Neural progenitor cell (in vitro differentiated cells): ENCODE data around the gene MAD2L2.

ENCODE experiments used
- CTCF ChIP-seq: fragments of 200-600 bp; sonication (generic); IDR thresholded peaks from 2 replicates; pipeline ENCODE4 v1.5.1; 2017; ENCODE audit warnings: antibody characterized with exemption, mild to moderate bottlenecking
- EZH2 ChIP-seq: fragments of 200-600 bp; sonication (generic); IDR thresholded peaks from 2 replicates; pipeline ENCODE4 v1.6.1; 2017; ENCODE audit warnings: antibody characterized with exemption, mild to moderate bottlenecking, moderate library complexity
- EZH2phosphoT487 ChIP-seq: fragments of 200-600 bp; sonication (generic); IDR thresholded peaks from 2 replicates; pipeline ENCODE4 v1.6.1; 2017; ENCODE audit warnings: antibody characterized with exemption

GRCh38 chr1:11654137-11654938, 26.6 kb downstream of the MAD2L2 start, which contains the start of the genes FBXO2 and FBXO44:
- TF ChIP-seq EZH2phosphoT487 (no peak), CTCF (no peak), EZH2 (no peak)
